GM21786 (cell line): ENCODE data around the gene MOK.

Experiments
- ATAC-seq: cut with Tn5 transposase; IDR thresholded peaks from one replicate; pipeline ENCODE4 v1.9.1; 2021; ENCODE audit not compliant: unreplicated experiment

Gene MOK

DNA sequence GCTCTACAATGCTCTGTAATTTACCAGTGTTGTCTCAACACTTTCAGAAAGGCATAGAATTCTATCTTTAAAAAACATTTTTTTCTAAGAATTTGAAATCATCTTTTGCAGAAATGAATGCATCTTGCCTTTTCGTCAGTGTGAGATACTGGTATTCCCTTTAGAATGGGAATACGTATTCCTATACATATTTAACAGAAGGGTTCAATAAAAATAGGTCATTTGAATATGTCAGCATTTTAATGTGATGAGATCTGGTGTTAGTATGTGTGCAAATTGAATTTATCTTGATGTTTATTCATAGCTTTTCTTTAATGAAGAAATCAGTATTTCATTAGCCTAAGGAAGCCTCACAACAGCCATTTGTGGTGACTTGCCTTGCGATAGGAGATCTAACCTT, 121.1 kb downstream of the MOK start:
- no peak for ATAC-seq

DNA sequence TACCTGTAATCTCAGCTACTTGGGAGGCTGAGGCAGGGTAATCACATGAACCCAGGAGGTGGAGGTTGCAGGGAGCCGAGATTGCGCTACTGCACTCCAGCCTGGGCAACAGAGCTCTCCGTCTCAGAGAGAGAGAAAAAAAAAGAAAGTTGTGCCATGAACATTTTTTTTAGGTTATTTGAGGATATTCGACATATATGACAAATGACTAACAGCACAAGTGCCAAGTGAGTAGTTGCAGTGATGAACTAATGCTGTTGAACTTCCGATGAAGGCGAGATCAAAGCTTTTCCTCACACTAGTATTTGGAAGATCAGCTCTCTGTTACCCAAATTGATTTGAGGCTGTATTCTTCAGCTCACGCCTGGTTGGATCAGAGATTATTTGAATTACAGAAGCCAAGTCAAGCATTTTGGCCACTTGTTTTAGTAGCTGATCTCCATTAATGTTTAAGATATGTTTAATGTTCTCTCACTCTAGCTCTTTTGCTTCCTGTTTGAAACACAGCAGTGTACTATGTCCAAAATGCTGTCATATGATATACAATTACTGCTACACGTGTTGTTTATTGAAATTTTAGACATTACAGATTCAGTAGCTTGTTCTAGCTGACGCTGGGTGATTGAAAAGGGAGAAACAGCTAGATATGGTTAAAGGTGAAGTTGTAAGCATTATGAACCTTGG, 121.9 kb downstream of the MOK start:
- no peak for ATAC-seq

DNA sequence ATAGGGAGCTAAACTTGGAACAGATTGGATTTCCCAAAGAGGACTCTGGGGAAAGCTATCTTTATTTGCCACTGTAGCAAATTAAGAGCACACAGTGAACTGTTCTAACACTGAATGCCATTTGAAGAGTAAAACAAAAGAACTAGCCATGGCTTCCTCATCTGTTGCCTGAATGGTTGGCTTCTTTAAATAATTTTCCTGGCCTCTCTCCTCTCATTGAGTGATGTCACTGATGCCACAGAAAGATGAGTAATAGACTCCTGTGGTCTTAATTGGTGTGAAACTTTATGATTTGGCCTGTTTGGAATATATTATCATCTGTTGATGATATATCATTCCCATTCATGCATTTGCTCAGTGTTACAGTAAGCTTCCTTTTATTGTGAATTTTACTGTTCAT, 122.8 kb downstream of the MOK start:
- ATAC-seq: no peak

DNA sequence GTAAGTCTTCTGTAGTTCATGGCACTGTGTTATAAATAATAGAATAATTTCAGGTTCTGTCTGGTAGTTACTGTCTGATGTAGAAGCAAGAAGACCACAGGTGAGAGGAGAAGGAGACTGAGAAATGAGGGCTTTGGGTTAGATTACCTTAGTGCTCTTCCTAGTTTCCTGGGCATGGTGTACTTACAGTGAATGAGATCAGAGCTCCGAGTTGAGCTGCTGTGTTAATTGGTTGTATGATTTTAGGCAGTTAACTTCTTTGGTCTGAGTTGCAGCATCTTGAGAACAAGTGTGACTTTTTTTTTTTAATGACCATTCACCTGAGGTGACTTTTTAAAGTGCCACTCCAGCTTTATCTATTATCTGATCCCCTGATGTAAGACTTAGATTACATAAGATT, 123.8 kb downstream of the MOK start:
- no peak for ATAC-seq

DNA sequence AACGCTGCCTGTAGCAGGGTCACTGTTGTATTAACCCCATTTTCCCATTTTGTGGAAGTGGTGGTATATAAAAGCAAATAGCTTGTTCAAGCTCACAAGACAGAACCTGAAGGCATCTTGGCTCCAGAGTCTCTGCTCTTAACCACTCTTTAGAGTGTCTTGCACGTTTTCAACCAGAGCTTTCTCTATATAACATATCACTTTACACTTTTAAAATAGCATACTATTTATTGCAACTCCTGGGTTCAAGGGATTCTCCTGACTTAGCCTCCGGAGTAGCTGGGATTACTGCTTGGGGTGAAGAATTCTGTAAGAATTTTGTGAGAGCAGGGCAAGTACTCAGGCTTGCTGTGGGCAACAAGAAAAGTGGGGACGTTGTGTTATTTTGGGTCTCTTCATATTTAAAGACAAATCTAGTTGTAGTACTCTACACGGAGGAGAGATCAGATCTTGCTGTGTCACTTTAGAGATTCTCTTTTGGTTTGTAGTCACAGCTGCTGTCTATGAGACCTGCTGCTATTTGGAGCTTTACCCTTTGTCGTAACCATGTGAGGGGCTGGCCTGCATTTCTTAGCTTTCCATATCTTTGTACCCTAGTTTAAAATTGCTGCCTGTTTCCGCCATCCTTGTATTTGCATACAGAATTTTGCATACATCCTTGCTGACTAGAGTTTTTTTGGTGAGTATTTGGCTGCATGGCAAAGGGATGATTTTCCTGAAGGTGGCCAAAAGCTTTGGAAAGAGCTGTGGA, 124.5 kb downstream of the MOK start:
- ATAC-seq: no peak
